GM21367 (cell line): ENCODE data around the gene CASP2.

Experiments
- ATAC-seq: cut with Tn5 transposase; IDR thresholded peaks from one replicate; pipeline ENCODE4 v1.9.1; 2021; ENCODE audit not compliant: unreplicated experiment

Gene CASP2

GRCh38 chr7:143325240-143325639 is 37.1 kb downstream of the CASP2 start:
- ATAC-seq, result peak; percentile 74

DNA sequence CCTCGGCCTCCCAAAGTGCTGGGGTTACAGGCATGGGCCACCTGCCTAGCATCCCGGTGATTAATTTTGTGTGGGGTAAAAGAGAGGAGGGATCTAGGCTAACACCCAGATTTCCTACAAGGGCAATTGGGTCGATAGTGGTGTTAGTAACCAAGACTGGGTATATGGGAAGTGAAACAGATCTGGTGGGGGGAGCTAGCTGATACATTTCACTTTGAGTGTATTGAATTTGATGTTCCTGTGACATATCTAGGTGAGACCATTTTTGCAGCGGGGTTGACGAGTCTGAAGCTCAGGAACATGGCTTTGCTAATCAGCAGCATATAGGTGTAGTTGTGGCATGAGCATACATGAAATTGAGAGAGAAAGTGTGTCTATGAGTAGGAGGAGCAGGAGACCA is 39.8 kb downstream of the CASP2 start:
- ATAC-seq, result no peak

- no peak for ATAC-seq
These were observed 41.5 kb downstream of the CASP2 start for GRCh38 chr7:143329471-143330170.

DNA sequence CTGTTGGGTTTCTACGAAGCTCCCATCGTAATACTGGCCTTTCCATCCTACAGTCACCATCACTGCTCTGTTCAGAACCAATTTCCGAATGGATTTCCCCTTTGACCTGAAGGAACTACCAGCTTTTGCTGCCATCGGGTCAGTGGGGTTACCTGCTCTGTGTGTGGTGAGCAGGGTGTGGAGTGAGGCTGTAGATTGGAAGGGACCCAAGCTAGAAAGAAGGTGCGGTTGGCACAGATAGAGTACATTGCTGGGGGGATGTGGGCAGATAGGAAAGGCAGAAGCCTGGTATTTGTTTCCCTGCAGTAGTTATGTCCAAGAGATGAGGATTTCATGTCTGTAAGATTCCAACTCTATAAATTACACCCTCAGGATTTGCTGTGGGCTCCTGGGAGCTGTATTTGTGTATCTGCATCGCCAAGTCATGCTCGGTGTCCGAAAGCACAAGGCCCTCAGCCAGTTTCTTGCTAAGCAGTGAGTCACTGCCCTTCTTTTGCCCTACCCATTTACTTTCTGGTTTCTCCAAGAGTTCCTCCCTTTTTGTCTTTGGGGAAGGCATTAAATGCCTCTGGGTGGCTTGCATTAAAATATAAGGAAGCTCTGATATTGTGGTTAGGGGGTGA is 43.1 kb downstream of the CASP2 start:
- no peak for ATAC-seq

DNA sequence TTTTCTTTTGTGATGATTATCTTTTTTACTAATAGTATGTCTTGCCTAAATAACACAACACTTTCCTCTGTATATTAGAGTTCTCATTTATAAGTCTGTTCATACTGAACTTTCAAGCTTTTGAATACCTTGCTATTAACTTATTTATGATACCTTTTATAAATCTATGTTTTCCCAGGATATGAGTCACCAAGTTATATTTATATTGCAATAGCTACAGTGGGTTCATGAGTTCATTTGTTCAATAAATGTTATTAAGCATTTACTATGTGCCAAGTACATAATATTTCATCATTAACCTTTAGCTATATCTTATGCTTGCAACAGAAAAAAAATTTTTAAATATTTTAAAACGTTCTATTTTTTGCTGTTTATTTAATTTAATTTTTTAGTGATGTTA is 46.1 kb downstream of the CASP2 start:
- no peak for ATAC-seq

DNA sequence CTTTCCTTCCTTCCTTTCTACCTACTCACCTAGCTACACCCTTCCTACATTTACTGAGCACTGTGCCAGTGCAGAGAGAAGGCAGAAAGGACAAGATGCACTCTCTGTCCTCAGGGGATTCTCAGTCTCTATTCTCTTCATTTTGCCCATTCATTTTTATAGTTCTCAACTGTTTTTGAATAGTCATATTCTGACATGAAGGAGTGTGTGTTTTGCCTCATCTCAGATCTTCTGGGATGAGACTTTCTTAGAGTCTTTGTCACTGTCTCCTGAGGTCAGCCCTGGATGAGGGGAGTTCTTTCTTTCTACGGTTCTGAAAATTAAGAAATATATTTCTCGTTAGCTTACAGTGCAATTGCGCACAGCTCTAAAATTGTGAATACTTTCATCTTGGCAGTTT is 49.1 kb downstream of the CASP2 start:
- ATAC-seq, result no peak

DNA sequence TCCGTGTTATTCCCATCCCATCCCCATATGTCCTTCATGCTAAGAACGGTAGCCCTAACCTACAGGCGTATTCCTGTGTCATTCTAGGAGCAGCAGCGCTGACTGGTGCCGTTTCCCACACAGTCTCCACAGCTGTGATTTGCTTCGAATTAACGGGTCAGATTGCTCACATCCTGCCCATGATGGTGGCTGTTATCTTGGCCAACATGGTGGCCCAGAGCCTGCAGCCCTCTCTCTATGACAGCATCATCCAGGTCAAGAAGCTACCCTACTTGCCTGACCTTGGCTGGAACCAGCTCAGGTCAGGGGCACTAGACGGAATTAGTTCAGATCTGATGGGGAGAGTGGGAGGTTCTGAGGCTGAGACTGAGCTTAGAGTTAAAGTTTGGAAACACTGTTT is 53.7 kb downstream of the CASP2 start:
- no peak for ATAC-seq

DNA sequence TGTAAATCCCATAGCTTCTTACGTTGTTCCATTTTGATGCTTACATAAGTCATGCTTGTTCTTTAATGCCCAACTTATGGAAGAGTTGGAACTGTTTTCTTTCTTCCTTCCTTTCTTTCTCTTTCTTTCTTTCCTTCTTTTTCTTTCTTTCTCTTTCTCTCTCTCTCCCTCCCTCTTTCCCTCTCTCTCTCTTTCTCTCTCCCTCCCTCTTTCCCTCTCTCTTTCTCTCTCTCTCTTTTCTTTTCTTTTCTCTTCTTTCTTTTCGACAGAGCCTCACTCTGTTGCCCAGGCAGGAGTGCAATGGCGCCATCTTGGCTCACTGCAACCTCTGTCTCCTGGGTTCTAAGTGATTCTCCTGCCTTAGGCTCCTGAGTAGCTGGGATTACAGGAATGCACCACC is 55.4 kb downstream of the CASP2 start:
- no peak for ATAC-seq

- peak; percentile 84 for ATAC-seq
These were observed 57.3 kb downstream of the CASP2 start for GRCh38 chr7:143345428-143345900.

DNA sequence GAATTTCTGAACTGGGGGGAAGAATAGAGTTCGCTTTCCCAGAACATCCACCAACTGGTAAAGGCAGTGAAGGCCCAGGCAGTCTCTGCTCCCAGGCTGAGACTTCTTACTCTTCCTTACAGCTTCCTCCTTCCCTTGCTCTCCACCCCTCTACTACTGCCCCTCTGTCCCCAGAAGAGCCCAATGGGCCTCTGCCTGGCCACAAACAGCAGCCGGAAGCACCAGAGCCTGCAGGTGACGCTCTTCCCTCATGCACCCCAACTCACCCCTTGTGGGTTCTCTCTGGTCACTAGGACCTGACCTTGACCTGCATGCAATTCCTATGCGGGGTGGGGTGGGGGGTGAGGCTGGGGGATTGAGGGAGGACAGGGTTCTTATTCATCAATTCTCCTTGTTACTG is 57.9 kb downstream of the CASP2 start:
- ATAC-seq, result no peak

GRCh38 chr7:143347950-143348349 is 59.8 kb downstream of the CASP2 start:
- ATAC-seq, result no peak

GRCh38 chr7:143351060-143351459 is 62.9 kb downstream of the CASP2 start:
- no peak for ATAC-seq

DNA sequence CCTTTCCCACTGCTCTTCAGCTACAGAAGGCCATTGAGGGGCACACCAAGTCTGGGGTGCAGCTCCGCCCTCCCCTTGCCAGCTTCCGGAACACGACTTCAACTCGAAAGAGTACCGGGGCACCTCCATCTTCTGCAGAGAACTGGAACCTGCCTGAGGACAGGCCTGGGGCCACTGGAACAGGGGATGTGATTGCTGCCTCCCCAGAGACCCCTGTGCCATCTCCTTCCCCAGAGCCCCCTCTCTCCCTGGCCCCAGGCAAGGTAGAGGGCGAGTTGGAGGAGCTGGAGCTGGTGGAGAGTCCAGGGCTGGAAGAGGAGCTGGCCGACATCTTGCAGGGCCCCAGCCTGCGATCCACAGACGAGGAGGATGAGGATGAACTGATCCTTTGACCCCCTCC is 63.4 kb downstream of the CASP2 start:
- no peak for ATAC-seq

DNA sequence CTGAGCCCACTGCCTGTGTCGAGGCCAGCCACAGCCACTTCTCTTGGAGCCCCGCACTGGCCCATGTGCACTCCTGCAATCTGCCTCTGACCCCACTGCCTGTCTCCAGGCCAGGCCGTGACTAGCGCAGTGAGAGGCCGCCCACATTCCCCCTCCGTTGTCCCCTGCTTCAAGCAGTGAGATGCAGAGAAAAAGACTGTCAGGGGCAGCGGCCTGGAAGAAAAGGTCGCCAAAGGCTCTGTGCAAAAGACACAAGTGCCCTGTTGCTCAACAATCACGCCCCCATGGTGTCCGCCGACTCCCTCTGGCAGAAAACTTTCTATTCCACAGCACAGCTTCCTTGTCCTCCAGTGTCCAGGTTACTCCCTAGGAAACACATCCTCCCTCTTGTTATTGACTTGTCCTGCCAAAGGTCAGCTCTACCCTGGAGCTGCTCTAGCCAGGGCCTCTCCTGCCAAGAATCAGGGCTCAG is 64.4 kb downstream of the CASP2 start:
- ATAC-seq, result no peak

DNA sequence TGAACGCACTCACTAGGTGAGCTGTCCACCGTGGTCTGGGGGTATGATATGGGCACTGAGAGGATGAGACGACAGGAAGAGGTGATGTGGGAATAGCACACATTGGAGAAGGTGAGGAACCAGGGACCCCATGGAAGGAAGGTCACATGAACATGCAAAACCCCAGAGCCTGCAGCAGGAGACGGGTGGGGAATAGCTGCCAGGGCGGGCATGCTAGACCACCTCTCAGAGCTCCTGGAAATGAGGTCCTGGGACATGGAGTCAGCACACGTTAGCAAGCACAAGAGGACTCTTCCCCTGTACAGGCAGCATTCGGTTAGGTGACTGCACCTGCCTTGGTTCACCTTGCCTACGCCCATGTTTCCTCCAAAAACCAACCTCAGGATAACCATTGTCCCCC is 66.2 kb downstream of the CASP2 start:
- no peak for ATAC-seq

DNA sequence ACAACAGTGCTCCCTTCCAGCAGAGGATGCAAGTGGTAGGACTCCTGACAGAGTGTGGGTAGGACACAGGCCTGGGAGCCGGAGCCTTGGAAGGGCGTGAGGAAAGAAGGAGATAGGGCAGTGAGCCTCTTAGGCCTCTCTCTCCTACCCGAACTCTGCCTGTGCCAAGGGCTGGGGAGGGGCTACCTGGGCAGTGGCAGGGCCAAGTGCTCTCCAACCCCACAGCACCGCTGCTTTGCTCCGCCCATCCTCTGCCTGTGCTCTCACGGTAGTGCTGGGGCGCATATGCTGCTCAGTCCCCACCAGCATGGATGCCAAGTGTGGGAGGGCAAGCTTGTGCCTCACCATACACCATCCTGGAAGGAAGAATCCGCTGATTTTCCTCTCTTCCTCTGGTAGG is 66.8 kb downstream of the CASP2 start:
- no peak for ATAC-seq

- no peak for ATAC-seq
These were observed 67.6 kb downstream of the CASP2 start for GRCh38 chr7:143355450-143356385.

DNA sequence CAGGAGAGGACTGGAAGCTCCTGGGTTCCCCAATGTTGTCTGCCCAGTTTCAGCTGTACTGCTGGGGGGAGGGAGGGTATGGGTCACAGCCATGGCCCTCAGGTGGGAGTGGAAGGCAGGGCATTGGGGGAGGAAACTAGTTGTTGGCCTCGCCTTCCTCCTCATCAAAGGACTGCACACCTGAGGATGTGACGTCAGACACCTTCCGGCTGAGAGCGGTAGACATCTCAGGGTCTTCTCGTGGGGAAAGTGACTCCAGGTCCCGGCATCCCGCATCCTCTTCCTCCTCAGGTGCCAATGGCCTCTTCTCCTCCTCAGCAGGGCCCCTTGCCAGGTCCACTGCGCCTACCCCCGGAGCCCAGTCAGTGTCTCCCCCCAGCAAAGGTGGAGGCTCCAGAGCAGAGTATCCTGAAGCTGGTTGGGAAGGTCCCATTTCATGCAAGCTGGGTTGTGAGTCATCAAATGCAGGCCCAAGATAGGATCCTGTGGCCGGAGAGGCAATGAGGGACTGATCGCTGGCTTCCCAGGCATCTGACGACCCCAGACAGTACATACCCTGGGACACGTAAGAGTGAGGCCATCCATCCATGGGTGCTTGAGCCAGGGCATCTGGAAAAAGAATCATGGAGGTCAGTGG is 68.4 kb downstream of the CASP2 start:
- ATAC-seq, result no peak
